ENCODE data around the gene DOHH.

GRCh38 chr19:3512562-3513228 is 12.2 kb upstream of the DOHH start:
- TF ChIP-seq CTCF (IDR thresholded peaks at IDR 0.05 in 4 of 5, conservative IDR thresholded peaks at IDR 0.05 in 1 of 5), result no peak
- TF ChIP-seq POLR2A (IDR thresholded peaks at IDR 0.05), result no peak

All from gastrocnemius medialis (tissue), 4 donors.